Thyroid gland (tissue), 4 donors: ENCODE results near the gene PLB1.

ENCODE experiments used
- POLR2A ChIP-seq, 2 donors: fragments of 450-650 bp; IDR thresholded peaks; one replicate each; pipeline ENCODE4 v1.6.1; 2017; ENCODE audit warnings: antibody characterized with exemption in 2 of 2, mild to moderate bottlenecking in 2 of 2, moderate library complexity in 1 of 2
- TF ChIP-seq, protein P1 (sequence below), 6 experiments: fragments of 200-600 bp in 3 of 6; fragments of 450-650 bp in 3 of 6; sonication (generic) in 3 of 6; IDR thresholded peaks; one replicate each; pipeline ENCODE4 v1.5.1; 2016 to 2019; ENCODE audit warnings: antibody characterized with exemption in 6 of 6, mild to moderate bottlenecking in 2 of 6, inconsistent platforms in 1 of 6, moderate library complexity in 1 of 6

DNA sequence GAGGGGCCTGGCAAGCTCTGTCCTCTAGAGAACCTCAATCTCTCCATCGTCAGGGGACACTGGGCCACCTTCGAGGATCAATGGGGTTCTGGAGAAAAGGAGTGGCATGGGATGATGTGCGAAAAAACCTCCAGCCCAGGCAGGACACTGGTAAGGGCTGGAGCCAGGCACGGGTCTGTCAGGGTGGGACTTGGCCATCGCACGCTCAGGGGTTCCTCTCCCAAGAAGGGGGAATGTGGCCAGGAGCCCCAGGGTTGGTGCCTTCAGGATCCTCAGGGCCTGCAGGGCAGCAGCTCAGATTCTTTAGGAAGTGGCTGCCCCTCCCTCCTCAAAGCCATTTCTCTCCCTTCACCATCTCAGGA lies 46.8 kb upstream of the PLB1 start:
- TF ChIP-seq, protein P1, sequence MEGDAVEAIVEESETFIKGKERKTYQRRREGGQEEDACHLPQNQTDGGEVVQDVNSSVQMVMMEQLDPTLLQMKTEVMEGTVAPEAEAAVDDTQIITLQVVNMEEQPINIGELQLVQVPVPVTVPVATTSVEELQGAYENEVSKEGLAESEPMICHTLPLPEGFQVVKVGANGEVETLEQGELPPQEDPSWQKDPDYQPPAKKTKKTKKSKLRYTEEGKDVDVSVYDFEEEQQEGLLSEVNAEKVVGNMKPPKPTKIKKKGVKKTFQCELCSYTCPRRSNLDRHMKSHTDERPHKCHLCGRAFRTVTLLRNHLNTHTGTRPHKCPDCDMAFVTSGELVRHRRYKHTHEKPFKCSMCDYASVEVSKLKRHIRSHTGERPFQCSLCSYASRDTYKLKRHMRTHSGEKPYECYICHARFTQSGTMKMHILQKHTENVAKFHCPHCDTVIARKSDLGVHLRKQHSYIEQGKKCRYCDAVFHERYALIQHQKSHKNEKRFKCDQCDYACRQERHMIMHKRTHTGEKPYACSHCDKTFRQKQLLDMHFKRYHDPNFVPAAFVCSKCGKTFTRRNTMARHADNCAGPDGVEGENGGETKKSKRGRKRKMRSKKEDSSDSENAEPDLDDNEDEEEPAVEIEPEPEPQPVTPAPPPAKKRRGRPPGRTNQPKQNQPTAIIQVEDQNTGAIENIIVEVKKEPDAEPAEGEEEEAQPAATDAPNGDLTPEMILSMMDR (IDR thresholded peaks at IDR 0.05), result no peak
- no peak for TF ChIP-seq POLR2A (IDR thresholded peaks at IDR 0.05)
